Endothelial cell of umbilical vein (primary cell): Measurements from ENCODE around the gene SLC4A2.

Experiments
- CTCF ChIP-seq, 2 donors: IDR thresholded peaks; 1 replicate in 1 of 2; 2 replicates in 1 of 2; pipeline ENCODE4 v1.5.1; 2011; ENCODE audit warnings: low read length in 2 of 2, mild to moderate bottlenecking in 2 of 2, moderate library complexity in 2 of 2, control low read depth in 1 of 2, inconsistent platforms in 1 of 2, low read depth in 1 of 2; ENCODE audit not compliant: insufficient read depth in 1 of 2; ENCODE audit errors: extremely low read depth in 1 of 2
- EZH2 ChIP-seq: IDR thresholded peaks from 2 replicates; pipeline ENCODE4 v1.6.1; 2012; ENCODE audit warnings: borderline replicate concordance, low read depth, mild to moderate bottlenecking, moderate library complexity, low read length, inconsistent platforms; ENCODE audit not compliant: severe bottlenecking
- FOS ChIP-seq: IDR thresholded peaks from 2 replicates; pipeline ENCODE4 v1.6.1; 2011; ENCODE audit warnings: mild to moderate bottlenecking, low read length, moderate library complexity, borderline replicate concordance; ENCODE audit not compliant: insufficient read depth
- GATA2 ChIP-seq: IDR thresholded peaks from 2 replicates; pipeline ENCODE4 v1.7.0; 2011; ENCODE audit warnings: low read depth, mild to moderate bottlenecking, moderate library complexity, mixed read lengths, low read length; ENCODE audit not compliant: insufficient read length, insufficient read depth
- JUN ChIP-seq: IDR thresholded peaks from 2 replicates; pipeline ENCODE4 v1.6.1; 2011; ENCODE audit warnings: borderline replicate concordance, low read depth; ENCODE audit not compliant: insufficient read length, insufficient read depth
- MAX ChIP-seq: IDR thresholded peaks from 2 replicates; pipeline ENCODE4 v1.6.1; 2011; ENCODE audit not compliant: insufficient read depth, insufficient read length
- MYC ChIP-seq: IDR thresholded peaks from one replicate; pipeline ENCODE4 v1.6.1; 2011; ENCODE audit warnings: mild to moderate bottlenecking, low read depth, low read length
- POLR2A ChIP-seq: IDR thresholded peaks from 2 replicates; pipeline ENCODE4 v1.6.1; 2012; ENCODE audit warnings: low read depth, mild to moderate bottlenecking, control low read depth, low read length
- POLR2AphosphoS5 ChIP-seq: IDR thresholded peaks from 2 replicates; pipeline ENCODE4 v1.6.1; 2012; ENCODE audit warnings: low read depth, mild to moderate bottlenecking, control low read depth, low read length, moderate library complexity; ENCODE audit not compliant: insufficient read depth

- TF ChIP-seq CTCF (IDR thresholded peaks at IDR 0.05; ENCODE audit: extremely low read depth in 1 of 2, insufficient read depth in 1 of 2, low read depth in 1 of 2, low read length in 2 of 2) (peak; percentile 98 to 99), EZH2 (no peak), POLR2A (no peak), GATA2 (no peak), POLR2AphosphoS5 (no peak), JUN (no peak), MAX (no peak), MYC (no peak), FOS (no peak)
These were observed 64.6 kb downstream of the SLC4A2 start for GRCh38 chr7:151123822-151124464.
